GM23338 (cell line): Measurements from ENCODE around the gene ADAM20. TPM values are rescaled to one million over a fixed set of nuclear protein-coding genes. Genes with fewer than 3 reads are reported as not detected.

ENCODE experiments used
- ETS1 ChIP-seq: IDR thresholded peaks from 2 replicates; pipeline ENCODE4 v1.6.1; 2016; ENCODE audit warnings: antibody characterized with exemption
- JUNB ChIP-seq: IDR thresholded peaks from one replicate; pipeline ENCODE4 v1.6.1; 2016; ENCODE audit warnings: antibody characterized with exemption; ENCODE audit not compliant: unreplicated experiment
- NANOG ChIP-seq: IDR thresholded peaks from 2 replicates; pipeline ENCODE4 v1.6.1; 2016; ENCODE audit warnings: antibody characterized with exemption, borderline replicate concordance
- STAT1 ChIP-seq: IDR thresholded peaks from one replicate; pipeline ENCODE4 v1.6.1; 2016; ENCODE audit warnings: antibody characterized with exemption; ENCODE audit not compliant: unreplicated experiment
- ZNF114 ChIP-seq: fragments of 250-450 bp; sonication (Bioruptor Pico); IDR thresholded peaks from 2 replicates; pipeline ENCODE4 v1.5.0; 2020; ENCODE audit warnings: mild to moderate bottlenecking, moderate library complexity
- ZNF331 ChIP-seq: fragments of 250-450 bp; sonication (Bioruptor Pico); IDR thresholded peaks from 2 replicates; pipeline ENCODE4 v1.5.0; 2020; ENCODE audit warnings: low read depth, mild to moderate bottlenecking, moderate library complexity
- polyA plus RNA-seq: library from polyadenylated mRNA; unstranded; fragments of >200 nt; fragmentation: Nextera tagmentation; extraction: Ambion mirVana; gene quantifications from 2 replicates; pipeline ENCODE4 v1.2.1, GENCODE V29; 2016
- total RNA-seq: library from RNA; depleted of rRNA; stranded (reverse); fragments of >200 nt; shearing (Covaris generic); gene quantifications from 2 replicates; pipeline ENCODE4 v1.2.3, GENCODE V29; 2014
- TF ChIP-seq, protein P1 (sequence below): fragments of 250-450 bp; sonication (Bioruptor Pico); IDR thresholded peaks from 2 replicates; pipeline ENCODE4 v1.5.0; 2020; ENCODE audit warnings: mild to moderate bottlenecking, moderate library complexity
- TF ChIP-seq, protein P2 (sequence below), 2 experiments: fragments of 200-600 bp in 1 of 2; sonication (generic) in 1 of 2; conservative IDR thresholded peaks; 2 replicates each; pipeline versions ENCODE4 v1.5.1 to v1.6.1; 2016 to 2017; ENCODE audit warnings: antibody characterized with exemption in 2 of 2, low read depth in 2 of 2, mild to moderate bottlenecking in 2 of 2, moderate library complexity in 1 of 2

Gene ADAM20
- total and polyA plus RNA-seq, 2 experiments from 2014 or later = 0.06 to 2.1 TPM

- TF ChIP-seq, protein P1, sequence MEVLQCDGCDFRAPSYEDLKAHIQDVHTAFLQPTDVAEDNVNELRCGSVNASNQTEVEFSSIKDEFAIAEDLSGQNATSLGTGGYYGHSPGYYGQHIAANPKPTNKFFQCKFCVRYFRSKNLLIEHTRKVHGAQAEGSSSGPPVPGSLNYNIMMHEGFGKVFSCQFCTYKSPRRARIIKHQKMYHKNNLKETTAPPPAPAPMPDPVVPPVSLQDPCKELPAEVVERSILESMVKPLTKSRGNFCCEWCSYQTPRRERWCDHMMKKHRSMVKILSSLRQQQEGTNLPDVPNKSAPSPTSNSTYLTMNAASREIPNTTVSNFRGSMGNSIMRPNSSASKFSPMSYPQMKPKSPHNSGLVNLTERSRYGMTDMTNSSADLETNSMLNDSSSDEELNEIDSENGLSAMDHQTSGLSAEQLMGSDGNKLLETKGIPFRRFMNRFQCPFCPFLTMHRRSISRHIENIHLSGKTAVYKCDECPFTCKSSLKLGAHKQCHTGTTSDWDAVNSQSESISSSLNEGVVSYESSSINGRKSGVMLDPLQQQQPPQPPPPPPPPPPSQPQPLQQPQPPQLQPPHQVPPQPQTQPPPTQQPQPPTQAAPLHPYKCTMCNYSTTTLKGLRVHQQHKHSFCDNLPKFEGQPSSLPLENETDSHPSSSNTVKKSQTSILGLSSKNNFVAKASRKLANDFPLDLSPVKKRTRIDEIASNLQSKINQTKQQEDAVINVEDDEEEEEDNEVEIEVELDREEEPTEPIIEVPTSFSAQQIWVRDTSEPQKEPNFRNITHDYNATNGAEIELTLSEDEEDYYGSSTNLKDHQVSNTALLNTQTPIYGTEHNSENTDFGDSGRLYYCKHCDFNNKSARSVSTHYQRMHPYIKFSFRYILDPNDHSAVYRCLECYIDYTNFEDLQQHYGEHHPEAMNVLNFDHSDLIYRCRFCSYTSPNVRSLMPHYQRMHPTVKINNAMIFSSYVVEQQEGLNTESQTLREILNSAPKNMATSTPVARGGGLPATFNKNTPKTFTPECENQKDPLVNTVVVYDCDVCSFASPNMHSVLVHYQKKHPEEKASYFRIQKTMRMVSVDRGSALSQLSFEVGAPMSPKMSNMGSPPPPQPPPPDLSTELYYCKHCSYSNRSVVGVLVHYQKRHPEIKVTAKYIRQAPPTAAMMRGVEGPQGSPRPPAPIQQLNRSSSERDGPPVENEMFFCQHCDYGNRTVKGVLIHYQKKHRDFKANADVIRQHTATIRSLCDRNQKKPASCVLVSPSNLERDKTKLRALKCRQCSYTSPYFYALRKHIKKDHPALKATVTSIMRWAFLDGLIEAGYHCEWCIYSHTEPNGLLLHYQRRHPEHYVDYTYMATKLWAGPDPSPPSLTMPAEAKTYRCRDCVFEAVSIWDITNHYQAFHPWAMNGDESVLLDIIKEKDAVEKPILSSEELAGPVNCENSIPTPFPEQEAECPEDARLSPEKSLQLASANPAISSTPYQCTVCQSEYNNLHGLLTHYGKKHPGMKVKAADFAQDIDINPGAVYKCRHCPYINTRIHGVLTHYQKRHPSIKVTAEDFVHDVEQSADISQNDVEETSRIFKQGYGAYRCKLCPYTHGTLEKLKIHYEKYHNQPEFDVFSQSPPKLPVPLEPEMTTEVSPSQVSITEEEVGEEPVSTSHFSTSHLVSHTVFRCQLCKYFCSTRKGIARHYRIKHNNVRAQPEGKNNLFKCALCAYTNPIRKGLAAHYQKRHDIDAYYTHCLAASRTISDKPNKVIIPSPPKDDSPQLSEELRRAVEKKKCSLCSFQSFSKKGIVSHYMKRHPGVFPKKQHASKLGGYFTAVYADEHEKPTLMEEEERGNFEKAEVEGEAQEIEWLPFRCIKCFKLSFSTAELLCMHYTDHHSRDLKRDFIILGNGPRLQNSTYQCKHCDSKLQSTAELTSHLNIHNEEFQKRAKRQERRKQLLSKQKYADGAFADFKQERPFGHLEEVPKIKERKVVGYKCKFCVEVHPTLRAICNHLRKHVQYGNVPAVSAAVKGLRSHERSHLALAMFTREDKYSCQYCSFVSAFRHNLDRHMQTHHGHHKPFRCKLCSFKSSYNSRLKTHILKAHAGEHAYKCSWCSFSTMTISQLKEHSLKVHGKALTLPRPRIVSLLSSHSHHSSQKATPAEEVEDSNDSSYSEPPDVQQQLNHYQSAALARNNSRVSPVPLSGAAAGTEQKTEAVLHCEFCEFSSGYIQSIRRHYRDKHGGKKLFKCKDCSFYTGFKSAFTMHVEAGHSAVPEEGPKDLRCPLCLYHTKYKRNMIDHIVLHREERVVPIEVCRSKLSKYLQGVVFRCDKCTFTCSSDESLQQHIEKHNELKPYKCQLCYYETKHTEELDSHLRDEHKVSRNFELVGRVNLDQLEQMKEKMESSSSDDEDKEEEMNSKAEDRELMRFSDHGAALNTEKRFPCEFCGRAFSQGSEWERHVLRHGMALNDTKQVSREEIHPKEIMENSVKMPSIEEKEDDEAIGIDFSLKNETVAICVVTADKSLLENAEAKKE (CRISPR knock-in tag) = no peak
- TF ChIP-seq ETS1 = no peak
- no peak for TF ChIP-seq ZNF114 (CRISPR knock-in tag)
- TF ChIP-seq NANOG = no peak
- no peak for TF ChIP-seq ZNF331 (CRISPR knock-in tag)
- no peak for TF ChIP-seq JUNB
- TF ChIP-seq, protein P2, sequence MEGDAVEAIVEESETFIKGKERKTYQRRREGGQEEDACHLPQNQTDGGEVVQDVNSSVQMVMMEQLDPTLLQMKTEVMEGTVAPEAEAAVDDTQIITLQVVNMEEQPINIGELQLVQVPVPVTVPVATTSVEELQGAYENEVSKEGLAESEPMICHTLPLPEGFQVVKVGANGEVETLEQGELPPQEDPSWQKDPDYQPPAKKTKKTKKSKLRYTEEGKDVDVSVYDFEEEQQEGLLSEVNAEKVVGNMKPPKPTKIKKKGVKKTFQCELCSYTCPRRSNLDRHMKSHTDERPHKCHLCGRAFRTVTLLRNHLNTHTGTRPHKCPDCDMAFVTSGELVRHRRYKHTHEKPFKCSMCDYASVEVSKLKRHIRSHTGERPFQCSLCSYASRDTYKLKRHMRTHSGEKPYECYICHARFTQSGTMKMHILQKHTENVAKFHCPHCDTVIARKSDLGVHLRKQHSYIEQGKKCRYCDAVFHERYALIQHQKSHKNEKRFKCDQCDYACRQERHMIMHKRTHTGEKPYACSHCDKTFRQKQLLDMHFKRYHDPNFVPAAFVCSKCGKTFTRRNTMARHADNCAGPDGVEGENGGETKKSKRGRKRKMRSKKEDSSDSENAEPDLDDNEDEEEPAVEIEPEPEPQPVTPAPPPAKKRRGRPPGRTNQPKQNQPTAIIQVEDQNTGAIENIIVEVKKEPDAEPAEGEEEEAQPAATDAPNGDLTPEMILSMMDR (conservative IDR thresholded peaks at IDR 0.05; ENCODE audit: low read depth in 2 of 2) = no peak
- no peak for TF ChIP-seq STAT1
Measured at GRCh38 chr14:70530417-70530816, 4.4 kb downstream of the ADAM20 start (continued).
